ENCODE measurements around the gene C1R. TPM values are rescaled to one million over a fixed set of nuclear protein-coding genes. Genes with fewer than 3 reads are reported as not detected.

Gene C1R
- total RNA-seq, 1 donor from 2014 or later, result 35.1 TPM

- Mint-ChIP-seq H3K27ac (ENCODE audit: unreplicated experiment) (no peak overlapping the region), H3K36me3 (ENCODE audit: unreplicated experiment) (peaks cover 2% of the 10 kb centered on the region), H3K27me3 (ENCODE audit: unreplicated experiment) (peaks cover 16% of the 10 kb centered on the region), H3K4me3 (ENCODE audit: unreplicated experiment) (no peak overlapping the region), H3K9me3 (ENCODE audit: unreplicated experiment) (no peaks in the 10 kb centered on the region), H3K4me1 (ENCODE audit: unreplicated experiment) (no peaks in the 10 kb centered on the region)
- no peak for TF ChIP-seq CTCF (IDR thresholded peaks at IDR 0.05)
- no peak for DNase-seq (ENCODE audit: extremely low spot score, unreplicated experiment)
Observed at GRCh38 chr12:7100239-7100638, 8.0 kb upstream of the C1R start.

- H3K27me3 Mint-ChIP-seq (ENCODE audit: unreplicated experiment), result peaks cover 16% of the 10 kb centered on the region
Observed at GRCh38 chr12:7099290-7099996, 7.2 kb upstream of the C1R start.

DNA sequence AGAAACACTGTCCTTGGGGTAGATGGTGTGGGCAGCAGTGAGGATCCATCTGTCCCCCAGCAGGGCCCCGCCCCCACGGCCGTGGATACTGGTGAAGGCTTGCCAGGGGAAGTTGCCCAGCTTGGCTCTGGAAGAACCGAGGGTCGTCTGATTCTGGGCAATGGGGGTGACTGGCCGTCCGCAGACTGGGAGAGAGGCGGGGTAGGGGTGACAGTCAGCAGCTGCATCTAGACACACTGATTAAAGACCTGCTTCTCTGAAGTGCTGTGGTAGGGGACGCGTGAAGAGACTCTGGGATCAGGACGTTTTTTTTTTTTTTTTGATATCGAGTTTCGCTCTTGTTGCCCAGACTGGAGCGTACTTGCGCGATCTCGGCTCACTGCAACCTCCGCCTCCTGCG, 4.7 kb upstream of the C1R start:
- H3K4me3 Mint-ChIP-seq (ENCODE audit: unreplicated experiment), result no peak overlapping the region
- DNase-seq (ENCODE audit: extremely low spot score, unreplicated experiment), result no peak
- H3K36me3 Mint-ChIP-seq (ENCODE audit: unreplicated experiment), result no peaks in the 10 kb centered on the region
- peaks cover 4% of the 10 kb centered on the region for H3K4me1 Mint-ChIP-seq (ENCODE audit: unreplicated experiment)
- no peaks in the 10 kb centered on the region for H3K9me3 Mint-ChIP-seq (ENCODE audit: unreplicated experiment)
- TF ChIP-seq CTCF (IDR thresholded peaks at IDR 0.05), result no peak
- H3K27me3 Mint-ChIP-seq (ENCODE audit: unreplicated experiment), result peaks cover under 1% of the 10 kb centered on the region
- no peak overlapping the region for H3K27ac Mint-ChIP-seq (ENCODE audit: unreplicated experiment)

More at GRCh38 chr12:7099290-7099996, 7.2 kb upstream of the C1R start:
- no peak for TF ChIP-seq CTCF (IDR thresholded peaks at IDR 0.05)
- H3K9me3 Mint-ChIP-seq (ENCODE audit: unreplicated experiment), result no peaks in the 10 kb centered on the region
- no peak overlapping the region for H3K4me3 Mint-ChIP-seq (ENCODE audit: unreplicated experiment)
- H3K4me1 Mint-ChIP-seq (ENCODE audit: unreplicated experiment), result no peaks in the 10 kb centered on the region
- H3K36me3 Mint-ChIP-seq (ENCODE audit: unreplicated experiment), result peaks cover 2% of the 10 kb centered on the region
- DNase-seq (ENCODE audit: extremely low spot score, unreplicated experiment), result no peak
- H3K27ac Mint-ChIP-seq (ENCODE audit: unreplicated experiment), result no peak overlapping the region

- Mint-ChIP-seq H3K4me1 (ENCODE audit: unreplicated experiment) (peaks cover 10% of the 10 kb centered on the region), H3K36me3 (ENCODE audit: unreplicated experiment) (no peaks in the 10 kb centered on the region), H3K27ac (ENCODE audit: unreplicated experiment) (no peak overlapping the region), H3K27me3 (ENCODE audit: unreplicated experiment) (no peaks in the 10 kb centered on the region), H3K9me3 (ENCODE audit: unreplicated experiment) (no peaks in the 10 kb centered on the region), H3K4me3 (ENCODE audit: unreplicated experiment) (no peak overlapping the region)
- no peak for TF ChIP-seq CTCF (IDR thresholded peaks at IDR 0.05)
- no peak for DNase-seq (ENCODE audit: extremely low spot score, unreplicated experiment)
Observed at GRCh38 chr12:7096006-7096932, 4.0 kb upstream of the C1R start.

DNA sequence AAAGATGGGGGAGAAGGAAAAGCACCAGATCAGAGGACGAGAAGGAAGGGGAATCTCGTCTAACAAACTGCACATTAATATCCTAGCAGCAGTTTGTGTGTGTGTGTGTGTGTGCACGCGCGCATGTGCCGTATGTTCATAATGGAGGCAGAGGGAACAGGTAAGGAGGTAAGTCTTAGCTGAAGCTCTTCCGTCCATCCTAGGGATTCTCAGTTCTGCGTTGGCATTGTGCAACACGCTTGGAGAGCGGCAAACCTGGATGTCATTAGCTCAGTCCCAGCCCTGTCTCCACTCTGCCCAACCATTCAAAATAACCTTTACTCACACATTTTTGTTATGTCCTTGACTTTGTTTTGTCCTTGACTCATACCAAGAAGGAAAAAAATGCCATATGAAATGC, 1.6 kb upstream of the C1R start:
- no peak for DNase-seq (ENCODE audit: extremely low spot score, unreplicated experiment)
- Mint-ChIP-seq H3K4me1 (ENCODE audit: unreplicated experiment) (peaks cover 17% of the 10 kb centered on the region), H3K4me3 (ENCODE audit: unreplicated experiment) (no peak overlapping the region), H3K27ac (ENCODE audit: unreplicated experiment) (no peak overlapping the region), H3K9me3 (ENCODE audit: unreplicated experiment) (no peaks in the 10 kb centered on the region), H3K27me3 (ENCODE audit: unreplicated experiment) (peaks cover 2% of the 10 kb centered on the region), H3K36me3 (ENCODE audit: unreplicated experiment) (peaks cover 1% of the 10 kb centered on the region)
- no peak for TF ChIP-seq CTCF (IDR thresholded peaks at IDR 0.05)
